ENCODE measurements around the gene NPRL2.

DNA sequence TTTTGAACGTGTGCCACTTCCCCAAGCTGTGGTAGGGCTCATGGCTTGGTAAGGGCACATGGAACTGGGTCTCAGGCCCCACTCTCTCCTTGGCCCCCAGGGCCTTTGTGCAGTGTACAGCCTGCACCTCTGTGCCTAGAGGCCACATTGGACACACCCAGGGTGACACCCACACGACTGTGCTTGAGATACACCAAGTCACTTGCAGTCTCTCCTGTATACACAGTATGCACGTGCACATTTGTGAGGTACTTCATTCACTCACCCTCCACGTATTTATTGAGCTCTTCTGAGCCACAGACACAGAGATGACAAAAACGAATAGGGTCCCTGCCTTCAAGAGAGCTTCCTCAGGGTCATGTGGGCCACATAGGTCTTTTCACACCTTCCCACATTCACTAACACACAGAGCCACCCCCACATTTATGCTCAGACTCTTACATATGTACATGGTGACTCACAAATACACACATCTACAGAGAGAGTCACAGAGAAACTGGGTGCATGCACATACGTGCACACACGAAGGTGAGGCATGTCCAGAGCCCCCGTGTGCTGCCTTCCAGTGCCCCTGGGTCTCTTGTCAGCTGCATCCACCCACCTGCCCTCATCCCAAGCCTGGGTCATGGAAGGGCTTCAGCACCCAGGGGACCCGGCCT is 18.6 kb upstream of the NPRL2 start:
- no peak for TF ChIP-seq POLR2A (IDR thresholded peaks at IDR 0.05)
- TF ChIP-seq, protein P1, sequence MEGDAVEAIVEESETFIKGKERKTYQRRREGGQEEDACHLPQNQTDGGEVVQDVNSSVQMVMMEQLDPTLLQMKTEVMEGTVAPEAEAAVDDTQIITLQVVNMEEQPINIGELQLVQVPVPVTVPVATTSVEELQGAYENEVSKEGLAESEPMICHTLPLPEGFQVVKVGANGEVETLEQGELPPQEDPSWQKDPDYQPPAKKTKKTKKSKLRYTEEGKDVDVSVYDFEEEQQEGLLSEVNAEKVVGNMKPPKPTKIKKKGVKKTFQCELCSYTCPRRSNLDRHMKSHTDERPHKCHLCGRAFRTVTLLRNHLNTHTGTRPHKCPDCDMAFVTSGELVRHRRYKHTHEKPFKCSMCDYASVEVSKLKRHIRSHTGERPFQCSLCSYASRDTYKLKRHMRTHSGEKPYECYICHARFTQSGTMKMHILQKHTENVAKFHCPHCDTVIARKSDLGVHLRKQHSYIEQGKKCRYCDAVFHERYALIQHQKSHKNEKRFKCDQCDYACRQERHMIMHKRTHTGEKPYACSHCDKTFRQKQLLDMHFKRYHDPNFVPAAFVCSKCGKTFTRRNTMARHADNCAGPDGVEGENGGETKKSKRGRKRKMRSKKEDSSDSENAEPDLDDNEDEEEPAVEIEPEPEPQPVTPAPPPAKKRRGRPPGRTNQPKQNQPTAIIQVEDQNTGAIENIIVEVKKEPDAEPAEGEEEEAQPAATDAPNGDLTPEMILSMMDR (IDR thresholded peaks at IDR 0.05), result no peak
